GM19395 (cell line): ENCODE data around the gene GRP.

Source experiments
- ATAC-seq: cut with Tn5 transposase; IDR thresholded peaks from one replicate; pipeline ENCODE4 v1.9.1; 2021; ENCODE audit warnings: mild to moderate bottlenecking, moderate library complexity; ENCODE audit not compliant: unreplicated experiment

GRP gene

DNA sequence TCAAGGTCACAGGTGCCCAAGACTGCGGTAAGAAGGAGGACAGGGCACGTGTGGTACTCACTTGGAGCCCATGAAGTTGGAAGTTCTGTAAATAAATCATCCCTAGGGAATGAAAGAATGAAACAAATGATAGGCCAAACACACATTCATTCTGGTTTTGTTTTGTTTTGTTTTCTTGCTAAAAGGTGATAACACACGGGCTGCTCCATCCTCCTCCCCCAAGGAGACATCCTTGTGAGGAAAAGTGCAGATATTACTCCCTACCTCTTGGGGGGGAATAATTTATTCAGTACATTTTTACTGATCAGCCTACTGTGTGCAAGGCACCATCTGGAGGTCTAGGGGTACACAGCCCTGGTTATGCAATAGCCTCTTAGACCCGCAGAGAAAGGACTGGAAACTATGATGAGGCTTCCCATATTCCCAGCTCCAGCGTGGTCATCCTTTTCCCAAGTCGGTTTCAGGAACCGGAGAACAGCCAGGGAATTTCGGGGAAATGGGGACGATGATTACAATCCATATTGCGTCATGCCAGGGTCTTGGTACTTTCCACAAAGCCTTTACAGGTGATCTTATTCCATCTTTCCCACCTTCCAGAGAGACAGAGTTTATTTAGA, 47.0 kb downstream of the GRP start:
- no peak for ATAC-seq

DNA sequence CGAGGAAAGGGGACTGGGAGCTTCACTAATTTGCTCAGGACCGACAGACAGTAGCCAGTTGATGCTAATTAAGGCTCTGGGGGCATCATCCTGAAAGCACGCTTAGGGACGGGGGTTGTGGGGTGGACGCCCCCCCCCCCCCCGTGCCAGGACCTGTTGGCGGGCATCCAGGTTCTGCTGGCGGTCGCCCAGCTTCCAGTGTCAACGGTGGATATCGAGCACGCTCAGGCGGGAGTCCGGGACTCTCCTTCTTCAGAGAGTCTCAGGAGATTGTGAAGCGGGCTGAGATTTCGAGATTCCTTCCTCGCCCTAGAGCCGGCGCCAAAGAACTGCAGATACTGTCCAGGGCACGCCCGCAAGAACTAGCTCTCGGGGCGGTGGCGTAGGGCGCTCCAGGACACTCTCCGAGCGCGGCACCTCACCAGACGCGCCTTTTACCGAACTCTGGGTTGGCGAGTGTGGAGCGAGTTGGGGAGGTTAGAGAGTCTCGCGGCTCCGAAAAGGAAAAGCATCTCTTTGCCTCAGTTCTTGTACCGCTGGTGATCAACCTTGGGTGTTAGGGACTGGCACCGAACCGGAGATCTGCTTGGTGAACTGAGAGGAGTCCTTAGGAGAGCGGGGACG, 47.7 kb downstream of the GRP start:
- no peak for ATAC-seq

DNA sequence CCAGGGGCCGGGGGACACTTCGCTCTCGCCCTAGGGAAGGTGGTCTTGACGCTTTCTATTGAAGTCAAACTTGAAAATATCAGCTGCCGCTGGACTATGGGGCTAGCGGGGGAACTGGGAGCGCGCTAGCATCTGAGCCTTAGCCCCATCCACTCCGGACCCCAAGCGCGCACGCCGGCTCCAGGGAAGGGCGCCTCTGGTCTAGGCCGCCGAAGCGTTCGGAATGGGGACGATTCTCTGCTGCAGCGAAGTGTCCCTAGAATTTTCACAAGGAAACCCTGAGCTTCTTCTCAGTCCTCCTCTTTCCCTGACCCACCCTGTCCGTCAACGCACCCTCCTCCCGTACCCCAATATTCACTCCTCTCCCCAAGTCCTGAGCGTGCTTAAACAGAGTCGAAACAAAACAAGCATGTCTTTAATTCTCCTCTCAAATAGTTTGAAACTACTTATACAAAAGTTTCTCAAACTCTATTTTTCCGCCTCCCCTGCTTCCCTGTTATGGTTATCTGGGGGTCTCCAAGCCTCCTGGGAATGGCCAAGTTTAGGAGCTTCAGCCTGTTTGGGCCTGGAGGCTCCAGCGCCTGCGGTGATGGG, 48.3 kb downstream of the GRP start:
- ATAC-seq: no peak

DNA sequence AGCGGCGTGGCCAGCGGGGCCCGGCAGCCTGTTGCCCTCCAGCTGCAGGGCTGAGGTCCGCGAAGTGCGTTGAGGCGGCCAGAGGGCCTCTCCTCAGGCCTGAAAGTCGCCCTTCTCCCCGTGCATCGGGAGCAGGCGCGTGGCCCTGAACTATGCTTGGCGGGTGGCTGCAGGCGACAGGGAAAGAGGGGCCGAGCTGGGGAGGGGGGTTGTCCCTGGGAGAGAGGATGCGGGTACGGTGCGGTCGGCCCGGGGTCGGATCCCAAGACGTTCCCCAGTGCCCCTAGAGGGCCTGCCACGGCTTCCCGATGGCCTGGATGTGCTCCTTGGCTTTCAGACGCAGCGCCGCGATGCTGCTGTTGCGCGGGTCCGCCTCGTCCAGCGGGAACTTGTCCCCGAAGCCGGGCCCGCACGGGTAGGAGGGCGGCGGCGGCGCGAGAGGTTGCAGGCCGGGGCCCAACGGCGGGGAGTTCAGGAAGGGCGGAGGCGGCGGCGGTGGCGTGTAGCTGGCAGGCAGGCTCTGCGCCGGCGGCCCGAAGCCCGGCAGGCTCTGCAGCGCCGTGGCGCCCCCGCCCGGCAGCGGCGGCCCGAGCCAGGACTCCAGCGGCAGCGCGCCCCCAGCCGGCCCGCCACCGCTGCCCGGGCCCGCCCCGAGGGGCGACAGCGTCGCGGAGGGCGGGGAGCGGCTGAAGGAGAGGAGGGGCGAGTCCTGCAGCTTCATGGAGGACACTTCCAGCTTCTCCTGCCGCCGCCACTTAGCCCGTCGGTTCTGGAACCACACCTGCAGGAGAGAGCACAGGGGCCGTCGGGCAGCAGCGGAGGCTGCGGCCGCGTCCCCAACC, 49.0 kb downstream of the GRP start:
- ATAC-seq: no peak

DNA sequence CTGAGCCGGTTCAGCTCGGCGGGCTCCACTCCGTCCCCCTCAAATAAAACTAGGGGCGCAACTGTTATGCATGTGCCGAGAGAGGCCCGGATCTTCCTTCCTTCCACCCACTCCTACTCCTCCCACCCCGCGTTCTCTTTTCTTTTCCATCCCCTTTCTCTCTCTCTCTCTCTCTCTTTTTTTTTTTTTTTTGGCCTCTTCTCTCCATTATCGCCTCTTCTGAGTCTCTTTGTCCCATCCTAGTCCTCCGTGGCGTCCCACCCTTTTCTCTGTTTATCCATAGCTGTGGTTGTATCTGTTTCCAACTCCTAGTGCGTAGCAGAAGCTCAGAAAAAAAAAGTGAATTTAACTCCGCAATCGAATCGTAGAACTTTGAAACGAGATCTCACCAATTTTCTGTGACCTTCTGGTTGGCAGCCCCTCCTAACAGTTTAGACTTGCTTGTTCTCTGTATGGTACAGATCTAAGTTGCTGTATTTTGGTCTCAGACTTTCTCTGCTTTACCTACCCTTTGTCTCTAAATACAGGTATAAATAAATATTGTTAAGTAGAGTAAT, 49.7 kb downstream of the GRP start:
- no peak for ATAC-seq

DNA sequence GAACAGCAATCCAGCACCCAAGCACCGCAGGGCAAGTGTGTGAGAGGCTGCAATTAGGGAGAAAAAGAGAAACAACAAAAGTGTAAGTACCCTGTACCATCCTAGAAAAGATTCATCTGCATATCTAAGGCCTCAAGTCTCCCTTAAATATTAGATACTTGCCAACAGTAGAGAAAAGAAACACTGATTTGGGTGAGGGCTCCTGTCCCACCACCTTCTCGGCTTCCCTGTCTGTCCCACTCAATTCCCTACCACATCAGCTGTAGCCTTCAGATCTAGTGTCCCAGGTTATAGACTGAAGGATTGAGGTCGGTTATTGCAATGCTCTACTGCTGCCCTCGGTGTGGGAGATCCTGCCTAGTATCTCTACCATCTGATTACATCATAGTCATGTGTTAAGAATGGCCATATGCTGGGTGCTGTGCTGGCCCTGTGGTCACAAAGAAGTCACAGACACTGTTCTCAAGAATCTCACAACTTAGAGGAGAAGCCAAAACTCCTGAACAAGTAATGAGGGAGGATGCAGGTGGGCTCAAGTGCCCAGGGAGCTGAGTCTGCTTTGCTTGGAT, 50.8 kb downstream of the GRP start:
- ATAC-seq: no peak

DNA sequence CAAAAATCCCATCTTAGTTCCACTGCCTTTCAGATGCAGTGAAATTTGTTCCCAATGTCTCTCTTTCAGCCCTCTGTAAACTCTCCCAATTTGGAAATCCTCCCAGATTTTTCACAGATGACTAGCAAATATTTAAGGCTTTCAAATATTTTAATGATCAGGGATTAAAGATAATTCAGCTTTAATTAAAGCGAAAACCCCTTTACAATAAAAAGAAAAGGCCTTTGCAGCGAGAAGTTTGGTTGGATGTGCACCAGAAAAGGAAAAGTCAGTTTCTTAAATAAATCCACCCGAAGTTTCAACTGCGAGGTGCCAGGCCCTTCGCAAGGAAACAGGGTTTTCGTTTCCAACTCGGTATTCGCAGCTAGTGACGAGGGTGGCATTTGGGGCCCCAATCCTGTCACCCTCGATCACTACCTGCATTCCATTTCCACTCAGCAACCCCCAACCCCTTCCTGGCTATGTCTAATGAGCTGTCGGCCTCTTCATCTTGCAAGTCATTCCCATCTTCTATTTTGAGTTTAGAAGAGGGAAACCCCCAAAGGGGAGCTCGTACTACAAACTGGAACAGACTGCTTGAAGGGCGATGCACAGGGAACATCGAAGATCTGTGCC, 51.8 kb downstream of the GRP start:
- ATAC-seq: no peak

DNA sequence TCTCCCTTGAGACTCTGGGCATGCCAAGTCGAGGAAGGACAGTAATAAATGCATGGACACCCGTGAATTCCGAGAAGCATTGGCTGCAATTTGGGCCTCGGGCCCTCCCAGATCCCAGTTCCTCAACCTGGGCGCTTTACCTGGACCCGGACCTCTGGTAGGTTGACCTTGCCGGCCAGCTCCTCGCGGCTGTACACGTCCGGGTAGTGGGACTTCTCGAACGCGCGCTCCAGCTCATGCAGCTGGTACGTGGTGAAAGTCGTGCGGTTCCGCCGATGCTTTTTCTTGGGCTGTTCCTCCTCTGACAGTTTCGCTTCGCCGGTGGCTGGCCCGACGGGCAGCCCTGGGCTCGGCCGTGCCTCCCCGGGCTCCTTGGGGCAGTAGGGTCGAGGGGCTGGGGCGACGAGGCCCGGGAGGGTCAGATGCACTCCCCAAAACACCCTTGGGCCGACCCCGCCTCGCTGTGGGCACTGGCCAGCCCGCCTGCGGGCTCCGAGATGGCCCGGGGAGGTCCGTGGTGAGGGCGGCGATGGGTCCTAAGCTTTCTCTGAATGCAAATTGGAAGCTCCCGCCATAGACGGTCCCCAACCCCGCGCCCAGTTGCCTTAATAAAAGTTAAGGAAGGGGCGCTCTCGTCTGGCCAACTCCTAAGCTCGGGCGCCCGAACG, 52.4 kb downstream of the GRP start:
- no peak for ATAC-seq

DNA sequence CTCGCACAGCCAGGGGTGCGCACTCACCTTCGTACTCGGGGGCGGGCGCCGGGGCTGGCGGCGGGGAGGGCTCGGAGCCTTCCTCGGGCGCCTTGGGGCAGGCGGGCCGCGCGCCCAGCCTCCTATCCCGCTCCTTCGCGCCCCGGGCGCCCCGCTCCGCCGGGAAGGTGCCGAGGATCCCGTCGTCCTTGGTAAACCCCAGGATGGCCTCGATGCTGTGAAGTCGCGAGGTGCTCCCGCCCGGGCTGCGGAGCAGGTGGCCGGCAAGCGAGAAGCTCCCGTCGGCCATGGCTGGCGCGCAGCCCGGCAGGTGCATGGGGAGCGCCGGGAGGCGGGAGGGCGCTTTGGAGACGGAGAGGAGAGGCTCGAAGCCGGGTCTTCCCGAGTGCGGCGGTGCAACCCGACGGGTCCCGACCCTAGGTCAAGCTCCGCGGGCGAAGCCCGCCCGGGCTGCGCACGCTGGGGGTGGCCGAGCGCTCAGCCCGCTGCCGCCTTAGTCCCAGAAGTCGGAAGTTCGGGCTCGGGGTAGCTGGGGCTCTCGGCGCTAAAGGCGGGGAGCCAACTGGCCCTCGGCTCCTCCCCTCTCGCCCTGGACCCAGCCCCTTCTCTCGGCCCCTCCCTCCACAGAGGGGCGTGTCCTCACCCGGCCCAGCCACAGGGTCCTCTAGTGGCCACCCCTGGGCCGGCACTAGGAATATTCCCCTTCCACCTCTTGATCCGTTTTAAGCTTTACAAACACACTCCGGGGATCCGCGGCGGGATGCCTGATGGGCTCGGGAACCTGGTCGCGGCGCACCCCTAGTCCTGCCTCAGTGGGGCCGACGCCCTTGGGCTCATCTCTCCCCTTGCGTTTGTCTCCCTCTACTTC, 53.2 kb downstream of the GRP start, which contains the start of gene RAX:
Gene RAX, minus strand, starts transcription at position 564 of the 868 bp plus-strand sequence. Its CDS starts 248 bp downstream, at position 316.
- no peak for ATAC-seq

DNA sequence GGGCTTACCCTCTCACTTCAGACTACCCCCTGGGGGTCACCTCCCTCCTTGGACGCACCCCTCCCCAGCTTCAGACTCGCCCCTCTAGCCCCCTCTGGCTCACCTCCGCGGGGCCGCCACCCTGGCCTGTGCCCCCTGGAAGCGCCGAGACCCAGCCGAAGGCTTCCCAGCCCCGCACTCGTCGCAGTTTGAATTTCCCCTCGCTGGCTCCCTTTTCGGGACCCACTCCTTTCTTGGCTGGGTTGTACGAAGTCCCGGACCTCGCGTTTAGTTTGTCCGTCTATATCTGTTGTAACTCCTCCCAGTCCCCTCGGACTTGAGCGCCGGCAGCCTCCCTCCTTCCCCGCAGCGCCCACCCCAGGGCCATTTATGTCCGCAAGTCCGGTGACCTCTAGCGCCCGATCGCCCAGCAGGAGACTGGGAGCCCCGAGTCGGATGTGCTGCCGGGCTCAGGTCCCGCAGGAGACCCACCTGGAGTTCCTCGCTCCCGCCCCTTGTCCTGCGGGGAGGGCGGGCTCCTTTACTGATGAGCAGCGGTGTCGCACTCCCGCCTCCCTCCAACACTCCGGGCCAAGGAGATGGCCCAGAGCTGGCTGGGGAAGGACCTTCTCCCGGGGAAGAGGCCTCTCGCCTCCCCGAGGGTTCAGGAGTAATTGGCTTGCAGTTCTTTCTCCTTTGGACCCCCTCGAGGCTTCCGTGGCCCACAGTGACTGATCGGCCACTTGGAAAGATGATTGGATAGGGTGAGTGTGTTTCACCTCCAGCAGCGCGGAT, 54.0 kb downstream of the GRP start:
- ATAC-seq: no peak

DNA sequence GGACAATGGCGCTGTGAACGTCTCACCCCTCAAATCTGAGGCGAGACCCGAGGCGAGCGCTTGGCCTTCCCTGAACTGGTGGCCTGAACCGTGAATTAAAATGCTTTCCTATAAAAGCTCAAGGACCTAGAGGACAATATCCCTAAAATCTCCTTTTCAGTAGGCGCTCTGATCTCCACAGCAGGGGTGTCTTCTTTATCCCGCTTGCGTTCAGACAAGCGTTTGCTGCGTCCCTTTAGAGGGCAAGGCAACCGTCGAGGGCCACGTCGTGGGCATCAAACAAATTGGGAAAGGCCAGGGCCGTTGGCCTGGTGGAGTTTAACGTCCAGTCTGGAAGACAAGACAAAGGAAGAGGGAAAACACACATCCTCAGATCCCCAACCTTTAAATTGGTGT, 54.6 kb downstream of the GRP start:
- no peak for ATAC-seq

DNA sequence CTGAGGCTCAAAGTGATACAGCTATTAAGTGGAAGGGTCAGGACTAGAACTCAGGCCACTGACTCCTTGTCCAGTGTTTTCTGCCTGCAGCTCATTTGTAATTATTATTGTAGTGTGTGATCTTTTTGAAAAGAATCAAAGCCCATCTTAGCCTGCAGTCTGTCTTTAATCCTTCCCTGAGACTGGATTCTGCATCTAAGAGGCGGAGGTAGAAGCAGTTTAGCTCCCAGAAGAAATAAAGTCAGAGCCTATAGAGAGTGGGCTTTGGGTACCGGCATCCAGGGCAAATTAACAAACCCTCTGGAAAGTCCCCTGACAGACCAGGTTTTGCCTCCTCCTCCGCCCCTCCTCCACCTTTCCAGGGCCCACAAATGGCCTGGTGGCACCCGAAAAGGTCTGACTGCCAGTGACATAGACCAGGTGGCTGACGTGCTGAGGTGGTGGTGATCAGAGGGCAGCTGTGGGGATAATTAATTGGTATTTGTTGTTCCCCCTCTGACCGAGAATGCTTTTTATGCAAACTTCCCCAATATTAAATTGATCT, 55.5 kb downstream of the GRP start:
- no peak for ATAC-seq

DNA sequence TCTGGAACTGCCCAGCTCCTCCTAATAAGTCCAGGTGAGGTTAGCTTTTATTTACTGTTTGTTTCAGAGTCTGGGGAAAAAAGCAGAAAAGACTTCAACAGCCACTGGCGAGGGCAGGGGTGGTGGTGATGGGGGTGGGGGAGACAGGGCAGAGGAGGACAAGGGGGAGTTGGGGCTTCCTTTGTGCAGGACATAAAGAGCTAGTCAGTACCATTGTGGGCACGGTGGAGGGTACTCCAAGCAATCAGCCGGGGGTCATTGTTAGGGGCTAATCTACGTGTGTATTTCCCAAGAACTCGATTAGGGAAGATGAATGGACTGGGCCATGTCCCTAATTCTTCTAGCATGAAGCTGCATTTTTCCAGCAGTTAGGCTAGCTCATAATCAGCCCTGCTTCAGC, 56.1 kb downstream of the GRP start:
- ATAC-seq: no peak

DNA sequence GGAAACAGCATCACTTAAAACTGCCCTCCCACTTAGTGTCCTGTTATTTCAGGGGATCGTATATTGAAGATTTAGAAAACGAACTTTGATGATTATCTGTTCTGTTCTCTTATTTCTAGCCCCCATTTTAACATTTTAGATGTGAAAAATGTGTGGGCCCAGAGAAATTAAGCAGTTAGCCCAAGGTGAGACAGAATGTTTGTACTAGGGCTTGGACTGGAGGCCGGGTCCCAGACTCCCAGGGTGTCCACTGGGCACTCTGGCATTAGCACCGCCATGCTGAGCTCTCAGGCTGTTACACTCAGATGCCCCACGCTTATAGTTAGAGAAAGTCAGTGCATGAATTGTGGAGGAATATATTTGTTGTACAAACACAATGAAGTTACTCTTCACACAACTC, 58.8 kb downstream of the GRP start:
- no peak for ATAC-seq

DNA sequence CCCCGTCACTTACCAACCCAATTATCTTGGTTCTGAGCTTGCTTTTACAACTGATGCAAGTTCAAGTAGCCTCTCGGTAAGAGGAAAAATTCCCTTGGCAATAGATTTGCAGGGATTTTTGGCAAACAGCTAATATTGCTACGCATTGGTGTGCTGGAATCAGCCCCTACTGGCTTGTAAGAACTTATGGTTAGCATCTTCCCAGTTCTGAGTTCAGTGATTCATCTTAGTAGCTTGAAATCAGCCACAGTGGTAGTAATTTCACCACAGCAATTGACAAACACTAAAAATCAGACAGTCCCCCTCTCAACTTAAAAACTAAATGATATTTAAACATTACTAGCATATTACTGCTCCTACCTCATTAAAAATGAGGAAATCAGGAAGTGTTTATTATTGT, 59.2 kb downstream of the GRP start:
- no peak for ATAC-seq

DNA sequence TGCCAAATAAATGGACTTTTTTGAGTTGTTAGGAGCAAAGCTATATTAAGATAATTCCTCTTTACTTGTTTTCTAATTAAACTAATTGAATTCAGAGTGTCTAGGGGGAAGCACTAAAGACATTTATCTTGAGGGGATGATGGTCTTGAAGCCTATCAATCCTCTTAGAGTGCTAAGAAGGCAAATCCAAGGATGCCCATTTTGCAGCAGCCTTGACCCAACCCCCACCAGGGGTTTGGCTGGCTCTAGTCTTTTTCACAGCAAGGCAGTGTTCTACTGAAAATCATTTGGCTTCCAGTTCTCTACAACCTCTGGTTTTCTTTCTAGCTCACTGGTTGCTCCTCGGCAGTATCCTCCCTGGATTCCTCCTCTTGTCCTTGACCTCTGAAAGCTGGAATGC, 59.8 kb downstream of the GRP start:
- ATAC-seq: no peak
